Amniotic stem cell (primary cell): ENCODE results near the gene ASCC2.

Source experiments
- DNase-seq: peaks from one replicate; lab custom pipeline; 2025; lab: John Stamatoyannopoulos, UW

The ASCC2 gene

GRCh38 chr22:29816980-29817379 lies 21.1 kb downstream of the ASCC2 start:
- no peak for DNase-seq

DNA sequence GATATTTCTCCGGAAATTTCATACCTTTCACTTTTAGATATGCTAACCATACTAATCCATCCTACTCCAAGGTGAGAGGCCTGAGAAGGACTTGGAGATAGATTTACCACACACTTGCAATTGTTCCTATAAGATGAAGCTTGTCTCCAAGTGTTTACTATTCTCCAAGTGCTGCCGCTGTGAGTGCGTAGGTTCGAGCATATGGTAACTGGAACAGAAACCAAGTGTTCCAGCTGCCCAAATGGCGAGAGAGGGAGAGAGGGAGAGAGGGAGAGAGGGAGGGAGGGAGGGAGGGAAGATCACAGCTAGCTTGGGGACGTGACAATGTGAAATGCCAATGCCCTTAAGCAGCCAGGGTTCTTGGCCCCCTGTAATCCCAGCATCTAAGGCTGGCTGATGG lies 21.5 kb downstream of the ASCC2 start:
- no peak for DNase-seq

DNA sequence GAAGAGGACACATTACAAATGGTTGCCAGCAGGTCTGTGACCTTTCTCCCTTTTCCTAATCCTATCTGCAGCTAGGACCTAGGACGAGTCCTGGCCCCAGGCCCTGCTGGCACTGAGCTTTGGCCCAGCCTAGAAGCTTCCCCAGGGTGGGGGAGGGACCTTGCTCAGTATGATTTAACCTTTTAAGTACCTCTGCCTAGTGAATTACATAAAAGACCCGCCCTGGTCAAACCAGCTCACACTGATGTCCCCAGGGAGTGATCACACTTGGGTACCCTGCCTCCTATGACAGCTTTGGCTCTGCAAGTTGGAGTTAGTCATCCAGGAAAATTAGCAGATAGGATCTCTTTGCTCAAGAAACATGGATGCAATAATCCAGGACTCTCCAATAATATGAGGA lies 21.9 kb downstream of the ASCC2 start:
- no peak for DNase-seq

DNA sequence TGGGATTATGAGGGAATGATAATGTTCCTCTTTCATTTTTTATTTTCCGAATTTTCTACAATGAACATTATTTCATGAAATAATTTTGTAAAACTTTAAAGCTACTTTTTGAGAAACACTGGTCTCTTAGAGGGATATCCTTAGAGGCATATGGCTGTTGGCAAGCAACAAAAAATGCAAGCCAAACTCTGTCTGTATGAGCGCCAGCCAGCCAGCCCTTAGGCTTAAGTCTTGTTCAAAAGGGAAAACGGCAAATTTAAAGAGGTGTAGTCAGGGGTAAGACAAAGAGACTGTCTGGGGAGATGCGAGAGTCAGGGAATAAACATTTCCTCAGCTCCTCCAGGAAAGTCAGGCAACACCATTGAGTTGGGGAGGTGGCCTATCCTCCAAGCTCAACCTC lies 22.5 kb downstream of the ASCC2 start:
- no peak for DNase-seq

DNA sequence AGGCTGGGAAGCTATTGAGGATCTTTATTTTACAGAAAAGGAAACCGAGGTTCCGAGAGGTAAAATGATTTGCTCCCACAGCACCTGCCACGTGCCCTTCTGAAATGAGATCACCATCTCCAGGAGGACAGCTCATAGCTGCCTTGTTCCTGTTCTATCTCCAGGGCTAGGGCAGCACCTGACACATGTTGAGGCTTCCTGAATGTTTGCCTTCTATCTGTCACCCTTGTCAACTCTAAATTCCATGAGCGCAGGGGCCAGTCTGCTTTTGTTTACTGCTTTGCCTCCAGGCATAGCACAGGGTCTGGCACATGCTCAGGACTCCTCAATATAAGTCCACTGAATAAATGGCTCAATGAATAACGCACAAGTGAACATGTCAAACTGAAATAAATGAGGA lies 24.1 kb downstream of the ASCC2 start:
- DNase-seq, result no peak

GRCh38 chr22:29813563-29813962 lies 24.5 kb downstream of the ASCC2 start:
- DNase-seq, result no peak

- no peak for DNase-seq
These were observed 24.9 kb downstream of the ASCC2 start for GRCh38 chr22:29813126-29813525.

DNA sequence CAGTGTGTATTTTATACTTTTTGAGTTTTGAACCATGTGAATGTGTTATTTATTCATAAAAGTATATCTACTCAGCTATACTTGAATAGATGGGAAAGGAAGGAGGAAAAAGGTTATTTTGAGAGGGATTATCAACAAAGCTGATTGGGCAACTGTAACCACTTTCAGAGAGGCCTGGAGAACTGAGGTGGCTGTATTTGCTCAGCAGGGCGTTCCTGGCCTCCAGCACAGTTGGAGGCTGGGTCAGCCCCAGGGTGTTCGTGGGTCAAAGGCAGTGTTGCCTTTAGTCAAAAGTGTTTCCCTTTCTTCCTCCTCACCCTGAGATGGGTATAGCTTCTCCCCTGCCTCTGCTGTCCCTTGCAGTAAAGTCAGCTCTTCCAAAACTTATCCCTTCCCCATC lies 26.7 kb downstream of the ASCC2 start:
- no peak for DNase-seq

GRCh38 chr22:29810216-29810615 lies 27.9 kb downstream of the ASCC2 start:
- DNase-seq, result no peak

GRCh38 chr22:29806196-29806595 lies 31.9 kb downstream of the ASCC2 start:
- no peak for DNase-seq

DNA sequence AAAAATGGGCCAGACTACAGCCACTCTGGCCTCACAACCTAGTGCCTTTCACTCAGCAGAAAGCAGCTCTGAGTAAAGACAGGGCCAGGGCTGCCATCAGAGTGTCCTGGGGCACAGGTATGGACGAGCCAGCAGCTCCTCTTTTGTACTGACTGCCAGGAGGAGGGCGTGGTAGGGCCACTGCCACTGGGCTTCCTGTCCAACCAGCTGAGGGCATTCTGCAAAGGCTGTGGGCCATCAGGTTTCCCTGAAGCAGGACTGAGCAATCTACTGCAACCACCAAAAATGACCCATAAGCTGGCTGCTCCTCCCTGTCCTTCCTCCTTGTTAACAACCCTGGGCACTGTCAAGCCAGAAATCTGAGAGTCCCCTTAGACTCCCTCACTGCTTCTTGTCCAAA lies 33.1 kb downstream of the ASCC2 start:
- no peak for DNase-seq

DNA sequence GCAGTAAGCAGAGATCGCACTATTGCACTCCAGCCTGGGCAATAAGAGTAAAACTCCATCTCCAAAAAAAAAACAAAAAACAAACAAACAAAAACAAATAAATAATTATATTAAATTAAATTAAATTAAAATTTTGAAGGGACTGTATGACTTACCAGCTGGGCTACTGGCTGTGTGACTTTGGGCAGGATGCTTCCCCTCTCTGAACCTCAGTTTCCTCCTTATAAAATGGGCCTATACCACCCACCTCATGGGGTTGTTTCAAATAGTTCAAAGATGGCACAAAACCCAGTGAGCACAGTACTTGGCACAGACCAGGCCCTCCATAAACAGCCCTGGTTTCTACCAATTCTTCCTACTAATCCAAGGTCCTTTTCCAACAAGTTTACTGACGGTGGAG lies 34.9 kb downstream of the ASCC2 start:
- DNase-seq, result no peak

DNA sequence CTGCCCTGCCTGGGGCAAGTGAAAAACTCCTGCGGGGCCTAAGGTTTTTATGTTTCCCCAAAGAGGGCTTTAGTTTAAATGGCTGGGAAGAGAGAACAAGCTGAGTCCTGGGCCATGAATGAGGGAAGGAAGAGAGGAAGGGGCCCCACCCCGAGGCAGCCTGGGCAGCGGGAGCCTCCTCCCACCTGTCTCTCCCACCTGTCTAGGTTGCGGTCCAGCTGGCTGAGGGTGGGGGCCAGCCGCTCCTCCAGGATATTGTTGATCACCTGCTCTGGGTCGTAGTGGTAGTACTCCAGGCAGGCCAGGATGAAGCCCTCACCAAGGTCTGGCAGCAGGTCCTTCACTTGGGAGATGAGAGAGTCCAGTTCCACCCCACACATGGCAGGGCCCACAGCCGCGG lies 36.3 kb downstream of the ASCC2 start:
- DNase-seq, result no peak

GRCh38 chr22:29801153-29801552 lies 36.9 kb downstream of the ASCC2 start:
- no peak for DNase-seq

- DNase-seq, result peak; percentile 54
These were observed 38.8 kb downstream of the ASCC2 start for GRCh38 chr22:29799217-29799680.

DNA sequence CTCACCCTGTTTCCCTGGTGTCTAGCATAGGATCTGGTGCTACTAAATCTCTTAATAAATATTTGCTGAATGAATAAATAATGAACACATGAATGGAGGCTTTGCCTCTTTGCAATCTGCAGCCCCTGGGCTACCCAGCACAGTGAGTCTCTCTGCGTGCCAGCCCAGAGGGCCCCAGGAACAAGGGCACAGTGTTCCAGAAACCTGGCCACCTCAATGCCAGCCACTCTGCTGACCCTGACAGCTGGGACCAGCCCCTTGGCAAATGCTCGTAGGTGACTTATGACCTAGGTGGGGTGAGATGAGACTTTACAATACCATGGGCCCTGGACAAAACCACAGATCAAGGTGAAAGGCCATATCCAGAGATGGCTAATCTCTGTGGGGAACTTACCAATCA lies 39.3 kb downstream of the ASCC2 start:
- no peak for DNase-seq

DNA sequence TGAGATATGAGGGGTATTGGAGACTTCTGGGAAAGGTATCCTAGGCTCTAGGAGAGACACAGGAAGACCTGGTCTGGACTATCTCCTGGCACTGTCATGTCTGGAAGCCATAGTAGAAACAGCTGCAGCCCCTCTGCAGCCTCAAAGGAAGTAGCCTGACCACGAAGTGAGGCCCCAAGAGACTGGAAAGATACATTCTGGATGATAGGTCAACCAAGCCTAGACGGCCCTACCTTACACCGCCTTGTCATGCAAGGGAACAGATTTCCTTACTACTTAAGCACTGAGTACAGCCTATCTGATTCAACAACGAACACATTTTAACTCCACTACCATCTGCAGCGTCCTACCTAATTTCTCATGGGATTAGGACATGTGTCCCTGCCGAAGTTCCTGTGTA lies 39.8 kb downstream of the ASCC2 start:
- no peak for DNase-seq

- no peak for DNase-seq
These were observed 40.7 kb downstream of the ASCC2 start for GRCh38 chr22:29797351-29797750.

DNA sequence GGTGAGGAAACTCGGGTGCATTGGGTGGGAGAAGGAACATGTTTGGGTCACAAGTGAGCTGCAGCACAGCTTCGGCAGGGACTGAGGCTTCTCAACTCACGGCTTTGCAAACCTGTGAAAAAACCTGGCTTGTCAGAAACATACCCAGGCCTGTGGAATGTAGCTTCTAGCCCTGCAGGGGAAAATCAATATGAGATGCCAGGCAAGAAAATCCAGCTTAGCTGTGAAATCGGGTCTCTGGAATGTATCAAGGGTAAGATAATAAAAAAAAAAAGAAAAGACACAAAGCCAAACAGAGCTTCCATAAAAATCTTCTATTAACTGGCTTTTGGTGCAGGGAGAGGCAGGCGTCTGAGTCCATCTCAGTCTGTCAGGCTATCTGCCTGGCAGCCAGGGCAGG lies 42.4 kb downstream of the ASCC2 start:
- DNase-seq, result no peak

- DNase-seq, result no peak
These were observed 44.7 kb downstream of the ASCC2 start for GRCh38 chr22:29793396-29793795.

GRCh38 chr22:29790061-29790460 lies 48.0 kb downstream of the ASCC2 start:
- no peak for DNase-seq

DNA sequence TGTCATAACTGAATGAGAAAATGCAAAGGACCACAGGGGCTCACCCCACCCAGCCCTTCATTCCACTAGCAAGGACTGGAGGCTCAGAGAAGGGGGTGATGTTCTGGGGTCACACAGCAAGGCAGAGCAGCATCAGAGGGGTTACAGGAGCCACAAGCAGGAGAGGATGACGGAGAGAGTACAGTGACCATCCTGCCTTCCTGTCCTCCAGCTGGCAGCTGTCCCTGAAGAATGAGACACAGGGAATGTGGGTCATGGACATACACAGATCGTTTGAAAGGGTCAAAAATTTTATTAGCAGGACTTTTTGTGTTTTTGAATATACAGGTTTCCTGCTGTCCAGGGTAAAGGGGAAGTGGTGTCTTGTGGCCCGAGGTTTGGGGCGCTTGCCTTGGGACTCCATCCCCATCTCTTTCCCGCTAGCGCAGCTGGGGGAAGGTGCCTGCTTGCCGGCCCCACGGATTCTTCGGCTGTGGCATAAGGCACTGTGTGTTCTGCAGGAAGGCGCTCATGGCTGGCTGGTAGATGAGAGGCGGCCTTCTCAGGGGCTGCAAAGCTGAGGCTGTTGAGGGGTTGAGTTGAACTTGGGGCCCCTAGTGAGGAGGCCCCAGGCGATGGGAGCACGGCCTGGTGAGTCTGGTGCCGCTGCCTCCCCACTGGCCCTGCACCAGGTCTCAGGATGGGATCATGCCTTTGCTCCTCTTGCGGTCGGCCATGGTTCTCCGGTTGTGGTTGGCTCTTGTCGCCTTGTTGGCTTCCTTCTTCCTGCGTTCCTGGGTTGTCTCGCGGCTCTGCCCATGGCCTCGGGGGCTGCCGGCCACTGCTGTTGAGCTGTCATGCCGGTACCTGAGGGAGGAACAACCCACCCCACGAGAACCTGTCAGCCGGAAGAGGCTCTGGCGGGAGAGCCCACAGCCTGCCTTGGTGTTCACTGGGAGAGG lies 49.5 kb downstream of the ASCC2 start:
- DNase-seq, result no peak

GRCh38 chr22:29787371-29787980 lies 50.6 kb downstream of the ASCC2 start:
- no peak for DNase-seq

DNA sequence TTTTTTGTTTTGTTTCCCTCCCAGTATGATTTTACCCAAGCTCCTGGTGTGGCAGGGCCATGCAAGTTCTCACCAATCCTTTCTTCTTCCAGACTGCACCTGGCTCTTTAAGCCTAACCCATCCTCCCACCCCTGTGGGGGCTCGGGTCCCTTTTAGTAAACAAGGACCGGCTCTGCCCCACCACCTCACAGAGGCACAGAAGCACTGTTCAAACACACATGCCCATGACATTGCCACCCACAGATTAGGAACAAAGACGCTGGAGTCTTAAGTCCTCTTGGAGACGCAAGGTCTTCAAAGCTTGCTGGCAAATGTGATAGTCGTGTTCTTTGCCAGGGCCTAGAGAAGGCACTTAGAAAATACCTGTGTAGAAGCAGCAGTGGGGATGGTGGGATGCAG lies 52.0 kb downstream of the ASCC2 start:
- no peak for DNase-seq
